Nephron progenitor cell (in vitro differentiated cells): ENCODE data around the gene UTF1.
A peak's percentile ranks its signal among the peaks of the same experiment; 100 is the strongest.

Experiments used
- DNase-seq: peaks from one replicate; pipeline ENCODE4 v3.0.0; 2021
- H3K27ac Mint-ChIP-seq: 2 replicates; pipeline ENCODE4 v1.8.0; 2021; ENCODE audit warnings: mild to moderate bottlenecking, moderate library complexity, mixed read lengths
- H3K27me3 Mint-ChIP-seq: 2 replicates; pipeline ENCODE4 v1.8.0; 2021; ENCODE audit warnings: mild to moderate bottlenecking, low read depth, mixed read lengths; ENCODE audit not compliant: poor library complexity
- H3K36me3 Mint-ChIP-seq: 2 replicates; pipeline ENCODE4 v1.8.0; 2021; ENCODE audit warnings: low read depth, mixed read lengths
- H3K4me1 Mint-ChIP-seq: 2 replicates; pipeline ENCODE4 v1.8.0; 2021; ENCODE audit warnings: mixed read lengths
- H3K4me3 Mint-ChIP-seq: 2 replicates; pipeline ENCODE4 v1.8.0; 2021; ENCODE audit warnings: mild to moderate bottlenecking, moderate library complexity, mixed read lengths
- H3K9me3 Mint-ChIP-seq: 2 replicates; pipeline ENCODE4 v1.8.0; 2021; ENCODE audit warnings: mild to moderate bottlenecking, moderate library complexity, mixed read lengths
- CTCF ChIP-seq: fragments of 200-600 bp; sonication (generic); IDR thresholded peaks from 2 replicates; pipeline ENCODE4 v1.5.0; 2021; ENCODE audit warnings: antibody characterized with exemption

UTF1 gene

GRCh38 chr10:133272301-133272963, 42.4 kb downstream of the UTF1 start:
- no peak for TF ChIP-seq CTCF
- no peak overlapping the region for H3K4me3 Mint-ChIP-seq
- DNase-seq, result no peak
- H3K36me3 Mint-ChIP-seq, result no peaks in the 10 kb centered on the region
- H3K9me3 Mint-ChIP-seq, result no peaks in the 10 kb centered on the region
- H3K4me1 Mint-ChIP-seq, result peaks cover 9% of the 10 kb centered on the region
- H3K27ac Mint-ChIP-seq, result no peak overlapping the region
- peaks cover 13% of the 10 kb centered on the region for H3K27me3 Mint-ChIP-seq

- no peak for DNase-seq
- no peak for TF ChIP-seq CTCF
- H3K4me1 Mint-ChIP-seq, result peaks cover 15% of the 10 kb centered on the region
- H3K36me3 Mint-ChIP-seq, result no peaks in the 10 kb centered on the region
- no peak overlapping the region for H3K27ac Mint-ChIP-seq
- H3K4me3 Mint-ChIP-seq, result no peak overlapping the region
- H3K9me3 Mint-ChIP-seq, result no peaks in the 10 kb centered on the region
- peaks cover 13% of the 10 kb centered on the region for H3K27me3 Mint-ChIP-seq
These were observed 43.0 kb downstream of the UTF1 start for GRCh38 chr10:133272964-133273420.

GRCh38 chr10:133273534-133274143, 43.6 kb downstream of the UTF1 start:
- DNase-seq, result no peak
- H3K27ac Mint-ChIP-seq, result no peak overlapping the region
- no peaks in the 10 kb centered on the region for H3K36me3 Mint-ChIP-seq
- peaks cover 13% of the 10 kb centered on the region for H3K27me3 Mint-ChIP-seq
- no peaks in the 10 kb centered on the region for H3K9me3 Mint-ChIP-seq
- H3K4me3 Mint-ChIP-seq, result no peak overlapping the region
- H3K4me1 Mint-ChIP-seq, result peaks cover 21% of the 10 kb centered on the region
- TF ChIP-seq CTCF, result no peak

GRCh38 chr10:133274751-133275683, 45.0 kb downstream of the UTF1 start:
- Mint-ChIP-seq H3K36me3 (no peaks in the 10 kb centered on the region), H3K27ac (no peak overlapping the region), H3K9me3 (no peaks in the 10 kb centered on the region), H3K27me3 (peaks cover 13% of the 10 kb centered on the region), H3K4me3 (no peak overlapping the region), H3K4me1 (peaks cover 35% of the 10 kb centered on the region)
- TF ChIP-seq CTCF, result no peak
- DNase-seq, result no peak

- Mint-ChIP-seq H3K4me3 (peak overlapping the region; percentile 5), H3K4me1 (peaks cover 35% of the 10 kb centered on the region), H3K27ac (no peak overlapping the region), H3K36me3 (no peaks in the 10 kb centered on the region), H3K9me3 (no peaks in the 10 kb centered on the region), H3K27me3 (peaks cover 13% of the 10 kb centered on the region)
- no peak for DNase-seq
- TF ChIP-seq CTCF, result no peak
These were observed 45.7 kb downstream of the UTF1 start for GRCh38 chr10:133275684-133276092.
